ENCODE data around the gene CARD11.

Gene CARD11

GRCh38 chr7:2883101-2883500 is 160.6 kb downstream of the CARD11 start:
- no peak overlapping the region for H3K4me3 ChIP-seq (ENCODE audit: low read length)
- H3K9ac ChIP-seq (ENCODE audit: low read length), result no peak overlapping the region
- H3K27ac ChIP-seq (ENCODE audit: low read depth, low read length), result no peak overlapping the region
- no peaks in the 10 kb centered on the region for H3K36me3 ChIP-seq (ENCODE audit: control insufficient read depth, insufficient read depth, low read length)
- H3K27me3 ChIP-seq (ENCODE audit: control insufficient read depth, insufficient read depth, low read length), result no peaks in the 10 kb centered on the region
- H3K4me1 ChIP-seq (ENCODE audit: control insufficient read depth, insufficient read depth, low read length), result no peaks in the 10 kb centered on the region

DNA sequence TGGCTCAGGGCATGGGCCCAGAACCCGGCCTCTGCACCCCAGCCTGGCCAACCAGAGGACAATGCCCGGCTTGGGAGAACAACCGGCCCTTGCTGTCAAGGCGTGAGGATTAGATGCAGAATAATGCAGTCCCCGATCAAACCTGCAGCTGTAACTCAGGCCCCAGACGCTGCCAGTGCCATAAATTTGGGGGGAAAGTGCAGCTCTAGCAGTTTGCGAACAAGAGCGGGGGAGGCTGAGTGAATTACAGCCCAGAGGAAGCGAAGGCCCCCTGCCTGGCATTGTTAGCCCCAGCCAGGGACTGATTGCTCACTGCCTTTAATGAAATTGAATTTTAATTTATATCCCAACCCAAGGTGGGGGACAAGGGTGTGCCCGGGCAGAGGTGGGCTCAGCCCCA is 161.6 kb downstream of the CARD11 start:
- Histone ChIP-seq H3K9ac (ENCODE audit: low read length) (no peak overlapping the region), H3K36me3 (ENCODE audit: control insufficient read depth, insufficient read depth, low read length) (no peaks in the 10 kb centered on the region), H3K27me3 (ENCODE audit: control insufficient read depth, insufficient read depth, low read length) (no peaks in the 10 kb centered on the region), H3K4me3 (ENCODE audit: low read length) (no peak overlapping the region), H3K27ac (ENCODE audit: low read depth, low read length) (no peak overlapping the region), H3K4me1 (ENCODE audit: control insufficient read depth, insufficient read depth, low read length) (no peaks in the 10 kb centered on the region)

DNA sequence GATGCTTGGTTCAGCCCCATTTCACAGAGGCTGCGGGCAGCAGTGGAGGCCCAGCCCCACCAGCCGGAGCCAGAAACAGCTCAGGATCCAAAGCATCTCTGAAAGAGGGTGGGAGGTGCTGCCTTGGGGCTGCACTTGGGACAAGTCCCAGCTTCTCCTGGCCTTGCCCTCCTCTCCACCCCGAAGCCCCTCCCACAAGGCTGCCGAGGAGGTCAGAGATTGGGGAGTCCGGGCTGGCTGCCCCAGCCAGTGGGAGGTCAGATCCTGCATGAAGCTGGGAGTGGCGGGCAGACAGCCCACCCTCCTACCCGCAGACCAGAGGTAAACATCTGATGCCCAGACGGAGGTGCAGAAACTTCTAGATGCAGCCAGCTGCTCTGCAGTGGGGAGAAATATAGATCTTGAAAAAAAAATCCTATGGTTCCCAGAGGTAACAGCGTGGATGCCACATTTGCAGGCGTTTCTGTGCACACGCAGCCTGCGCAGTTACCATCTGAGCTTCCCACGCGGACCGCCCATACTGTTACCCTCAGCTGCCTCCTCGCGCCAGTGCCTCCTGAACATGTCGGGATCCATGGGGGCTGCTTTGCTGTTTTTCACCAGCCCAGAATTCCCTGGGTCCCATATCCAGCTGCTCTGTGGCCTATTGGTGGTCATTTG is 162.7 kb downstream of the CARD11 start:
- H3K27me3 ChIP-seq (ENCODE audit: control insufficient read depth, insufficient read depth, low read length), result no peaks in the 10 kb centered on the region
- H3K4me3 ChIP-seq (ENCODE audit: low read length), result no peak overlapping the region
- H3K9ac ChIP-seq (ENCODE audit: low read length), result no peak overlapping the region
- no peaks in the 10 kb centered on the region for H3K4me1 ChIP-seq (ENCODE audit: control insufficient read depth, insufficient read depth, low read length)
- H3K27ac ChIP-seq (ENCODE audit: low read depth, low read length), result no peak overlapping the region
- H3K36me3 ChIP-seq (ENCODE audit: control insufficient read depth, insufficient read depth, low read length), result no peaks in the 10 kb centered on the region

DNA sequence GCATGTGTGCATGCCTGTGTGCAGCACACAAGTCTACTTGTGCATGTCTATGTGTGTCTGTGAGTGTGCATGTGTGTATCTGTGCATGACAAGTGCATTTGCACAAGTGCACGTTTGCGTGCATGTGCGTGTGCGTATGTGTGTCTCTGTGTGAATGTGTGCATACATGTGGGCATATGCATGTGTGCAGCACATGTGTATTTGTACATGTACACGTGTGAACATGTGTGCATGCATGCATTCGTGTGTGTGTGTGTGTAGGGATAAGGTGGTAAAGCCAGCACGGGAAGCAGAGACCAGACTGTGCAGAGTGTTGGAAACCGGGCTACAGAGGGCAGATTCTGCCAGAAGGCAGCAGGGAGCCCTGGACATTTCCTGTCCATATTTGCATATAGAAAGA is 163.6 kb downstream of the CARD11 start:
- no peaks in the 10 kb centered on the region for H3K36me3 ChIP-seq (ENCODE audit: control insufficient read depth, insufficient read depth, low read length)
- H3K27me3 ChIP-seq (ENCODE audit: control insufficient read depth, insufficient read depth, low read length), result peaks cover 2% of the 10 kb centered on the region
- no peak overlapping the region for H3K27ac ChIP-seq (ENCODE audit: low read depth, low read length)
- no peak overlapping the region for H3K4me3 ChIP-seq (ENCODE audit: low read length)
- H3K4me1 ChIP-seq (ENCODE audit: control insufficient read depth, insufficient read depth, low read length), result no peaks in the 10 kb centered on the region
- no peak overlapping the region for H3K9ac ChIP-seq (ENCODE audit: low read length)

GRCh38 chr7:2879354-2879753 is 164.3 kb downstream of the CARD11 start:
- Histone ChIP-seq H3K36me3 (ENCODE audit: control insufficient read depth, insufficient read depth, low read length) (no peaks in the 10 kb centered on the region), H3K9ac (ENCODE audit: low read length) (no peak overlapping the region)

GRCh38 chr7:2878306-2878705 is 165.4 kb downstream of the CARD11 start:
- H3K27me3 ChIP-seq (ENCODE audit: control insufficient read depth, insufficient read depth, low read length), result peaks cover 2% of the 10 kb centered on the region
- H3K4me1 ChIP-seq (ENCODE audit: control insufficient read depth, insufficient read depth, low read length), result no peaks in the 10 kb centered on the region
- no peaks in the 10 kb centered on the region for H3K36me3 ChIP-seq (ENCODE audit: control insufficient read depth, insufficient read depth, low read length)
- no peak overlapping the region for H3K27ac ChIP-seq (ENCODE audit: low read depth, low read length)
- H3K9ac ChIP-seq (ENCODE audit: low read length), result no peak overlapping the region
- no peak overlapping the region for H3K4me3 ChIP-seq (ENCODE audit: low read length)

More at GRCh38 chr7:2879354-2879753, 164.3 kb downstream of the CARD11 start:
- H3K27me3 ChIP-seq (ENCODE audit: control insufficient read depth, insufficient read depth, low read length), result peaks cover 2% of the 10 kb centered on the region
- H3K27ac ChIP-seq (ENCODE audit: low read depth, low read length), result no peak overlapping the region
- H3K4me1 ChIP-seq (ENCODE audit: control insufficient read depth, insufficient read depth, low read length), result no peaks in the 10 kb centered on the region
- H3K4me3 ChIP-seq (ENCODE audit: low read length), result no peak overlapping the region

DNA sequence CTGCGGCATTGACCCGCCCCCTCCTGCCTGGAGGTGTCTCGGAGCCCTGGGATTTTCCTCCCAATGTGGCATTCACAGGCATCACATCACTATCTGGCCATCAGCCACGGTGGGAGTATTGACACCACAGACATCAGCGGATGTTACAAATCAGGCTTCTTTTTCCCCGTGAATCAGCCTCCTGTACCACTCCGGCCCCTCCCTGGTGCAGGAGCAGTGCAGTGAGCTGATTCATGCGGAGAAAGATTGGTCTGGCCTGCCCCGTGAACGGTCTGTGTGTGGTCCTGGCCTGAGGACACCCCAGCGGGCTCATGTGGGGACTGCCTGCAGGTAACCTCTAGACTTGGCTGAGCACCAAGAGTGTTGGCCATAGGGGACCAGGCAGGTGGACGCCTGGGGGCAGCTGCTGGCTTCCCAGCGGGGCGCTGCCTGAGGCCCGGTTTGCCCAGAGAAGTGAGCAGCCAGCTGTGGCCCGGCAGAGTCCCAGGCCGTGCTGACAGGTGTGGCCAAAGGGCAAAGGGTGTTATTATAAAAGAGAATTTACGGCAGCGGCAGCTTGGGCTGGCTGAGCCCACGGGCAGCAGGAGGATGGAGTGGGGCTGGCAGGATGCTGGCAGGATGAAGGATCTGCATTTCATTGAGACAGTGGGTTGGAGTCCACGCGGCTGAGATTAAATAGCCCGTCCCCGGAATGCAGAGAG is 167.5 kb downstream of the CARD11 start:
- Histone ChIP-seq H3K4me1 (ENCODE audit: control insufficient read depth, insufficient read depth, low read length) (no peaks in the 10 kb centered on the region), H3K27me3 (ENCODE audit: control insufficient read depth, insufficient read depth, low read length) (peaks cover 2% of the 10 kb centered on the region), H3K36me3 (ENCODE audit: control insufficient read depth, insufficient read depth, low read length) (no peaks in the 10 kb centered on the region), H3K9ac (ENCODE audit: low read length) (no peak overlapping the region), H3K27ac (ENCODE audit: low read depth, low read length) (no peak overlapping the region), H3K4me3 (ENCODE audit: low read length) (no peak overlapping the region)

GRCh38 chr7:2873686-2874551 is 169.7 kb downstream of the CARD11 start:
- Histone ChIP-seq H3K4me1 (ENCODE audit: control insufficient read depth, insufficient read depth, low read length) (no peaks in the 10 kb centered on the region), H3K4me3 (ENCODE audit: low read length) (no peak overlapping the region), H3K27me3 (ENCODE audit: control insufficient read depth, insufficient read depth, low read length) (peaks cover 2% of the 10 kb centered on the region), H3K27ac (ENCODE audit: low read depth, low read length) (no peak overlapping the region), H3K36me3 (ENCODE audit: control insufficient read depth, insufficient read depth, low read length) (no peaks in the 10 kb centered on the region), H3K9ac (ENCODE audit: low read length) (no peak overlapping the region)

DNA sequence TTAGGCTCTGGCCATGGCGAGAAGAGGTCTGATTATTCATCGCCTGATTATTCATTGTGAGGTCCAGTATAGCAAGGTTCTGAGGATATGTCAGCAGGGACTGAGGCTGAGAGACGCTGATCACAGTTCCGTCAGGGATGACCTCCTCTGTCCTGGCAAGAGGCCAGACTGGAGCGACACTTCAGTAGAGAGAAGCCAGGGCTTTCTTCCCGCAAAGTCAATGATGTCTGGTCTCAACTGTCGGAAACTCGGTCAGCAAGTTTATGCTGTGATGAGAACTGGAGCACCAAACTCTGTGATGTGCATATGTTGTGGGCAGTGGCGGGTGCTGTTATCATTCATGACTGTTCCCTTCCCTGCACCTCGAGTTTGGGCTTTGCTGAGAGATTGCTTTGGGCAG is 170.5 kb downstream of the CARD11 start:
- Histone ChIP-seq H3K9ac (ENCODE audit: low read length) (no peak overlapping the region), H3K27me3 (ENCODE audit: control insufficient read depth, insufficient read depth, low read length) (peaks cover 2% of the 10 kb centered on the region), H3K4me3 (ENCODE audit: low read length) (no peak overlapping the region), H3K27ac (ENCODE audit: low read depth, low read length) (no peak overlapping the region), H3K4me1 (ENCODE audit: control insufficient read depth, insufficient read depth, low read length) (no peaks in the 10 kb centered on the region), H3K36me3 (ENCODE audit: control insufficient read depth, insufficient read depth, low read length) (no peaks in the 10 kb centered on the region)

DNA sequence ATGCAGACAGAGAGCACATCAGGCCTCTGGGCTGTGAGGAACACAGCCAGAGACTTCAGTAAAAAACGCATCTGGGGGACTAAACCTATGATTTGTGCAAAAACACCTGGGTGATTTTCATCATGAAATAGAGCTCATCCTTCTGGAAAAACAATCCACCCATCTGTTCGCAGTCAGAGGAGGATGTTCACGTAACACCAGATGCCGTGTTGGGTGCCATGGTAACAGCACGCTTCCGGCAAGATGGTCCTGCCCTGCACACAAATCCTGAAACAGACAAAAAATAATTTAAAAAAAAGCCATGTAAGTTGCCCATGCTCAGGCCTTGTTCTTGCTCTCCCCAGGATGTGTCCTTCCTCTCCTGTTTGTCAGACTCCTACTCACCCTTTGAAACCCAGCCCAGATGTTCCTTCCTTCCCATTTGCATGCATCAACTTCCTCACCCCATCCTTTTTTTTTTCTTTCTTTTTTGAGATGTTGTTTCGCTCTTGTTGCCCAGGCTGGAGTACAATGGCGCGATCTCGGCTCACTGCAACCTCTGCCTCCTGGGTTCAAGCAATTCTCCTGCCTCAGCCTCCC is 171.3 kb downstream of the CARD11 start:
- no peak overlapping the region for H3K4me3 ChIP-seq (ENCODE audit: low read length)
- H3K36me3 ChIP-seq (ENCODE audit: control insufficient read depth, insufficient read depth, low read length), result no peaks in the 10 kb centered on the region
- H3K4me1 ChIP-seq (ENCODE audit: control insufficient read depth, insufficient read depth, low read length), result no peaks in the 10 kb centered on the region
- no peak overlapping the region for H3K9ac ChIP-seq (ENCODE audit: low read length)
- no peak overlapping the region for H3K27ac ChIP-seq (ENCODE audit: low read depth, low read length)
- peaks cover 2% of the 10 kb centered on the region for H3K27me3 ChIP-seq (ENCODE audit: control insufficient read depth, insufficient read depth, low read length)

- Histone ChIP-seq H3K9ac (ENCODE audit: low read length) (no peak overlapping the region), H3K27me3 (ENCODE audit: control insufficient read depth, insufficient read depth, low read length) (peaks cover 2% of the 10 kb centered on the region), H3K27ac (ENCODE audit: low read depth, low read length) (no peak overlapping the region), H3K36me3 (ENCODE audit: control insufficient read depth, insufficient read depth, low read length) (no peaks in the 10 kb centered on the region), H3K4me1 (ENCODE audit: control insufficient read depth, insufficient read depth, low read length) (no peaks in the 10 kb centered on the region), H3K4me3 (ENCODE audit: low read length) (no peak overlapping the region)
Measured at GRCh38 chr7:2870471-2870931, 173.2 kb downstream of the CARD11 start.

DNA sequence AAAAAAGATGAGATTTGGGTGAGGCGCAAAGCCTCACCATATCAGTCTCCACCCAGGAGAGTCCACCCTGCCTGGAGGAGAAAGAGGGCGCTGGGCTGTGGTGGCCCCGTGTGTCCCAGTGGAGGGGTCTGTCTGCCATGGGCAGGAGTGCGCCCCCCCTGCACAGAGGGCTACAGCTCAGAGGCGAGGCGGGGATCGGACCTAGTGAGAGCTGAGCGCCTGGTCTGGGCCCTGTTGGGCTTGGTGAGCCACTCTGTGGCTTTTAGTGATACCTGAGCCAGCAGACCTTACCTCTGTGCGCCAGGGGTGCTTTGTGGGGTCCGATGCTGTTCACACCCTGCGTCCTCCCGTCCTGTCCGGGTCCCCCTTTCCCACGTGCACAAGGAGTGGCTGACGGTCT is 173.7 kb downstream of the CARD11 start:
- Histone ChIP-seq H3K4me1 (ENCODE audit: control insufficient read depth, insufficient read depth, low read length) (no peaks in the 10 kb centered on the region), H3K27ac (ENCODE audit: low read depth, low read length) (no peak overlapping the region), H3K27me3 (ENCODE audit: control insufficient read depth, insufficient read depth, low read length) (no peaks in the 10 kb centered on the region), H3K4me3 (ENCODE audit: low read length) (peak overlapping the region; percentile 32), H3K36me3 (ENCODE audit: control insufficient read depth, insufficient read depth, low read length) (no peaks in the 10 kb centered on the region), H3K9ac (ENCODE audit: low read length) (no peak overlapping the region)

All from rectal smooth muscle tissue (tissue), 1 donor.